Ovary (tissue), 9 donors: Measurements from ENCODE around the gene DUT. TPM values are rescaled to one million over a fixed set of nuclear protein-coding genes. Genes with fewer than 3 reads are reported as not detected.

Experiments
- DNase-seq, 5 donors: peaks; one replicate each; pipeline ENCODE4 v3.0.0-alpha.2; 2019 to 2020
- H3K27ac ChIP-seq, 2 donors: fragments of 200-600 bp; one replicate each; pipeline versions ENCODE4 v1.5.1 to v1.8.0; 2019 to 2022
- H3K27me3 ChIP-seq: fragments of 200-600 bp; one replicate; pipeline ENCODE4 v1.8.0; 2022
- H3K36me3 ChIP-seq: fragments of 200-600 bp; sonication (generic); one replicate; pipeline ENCODE4 v1.5.1; 2019
- H3K4me1 ChIP-seq: one replicate; pipeline ENCODE4 v1.8.1; 2013; ENCODE audit warnings: mild to moderate bottlenecking, moderate library complexity; ENCODE audit not compliant: insufficient read depth
- H3K4me3 ChIP-seq: fragments of 200-600 bp; sonication (generic); one replicate; pipeline ENCODE4 v1.5.1; 2017
- H3K9me3 ChIP-seq, 2 donors: fragments of 200-600 bp in 1 of 2; sonication (generic) in 1 of 2; one replicate each; pipeline versions ENCODE4 v1.5.1 to v1.8.1; 2013 to 2019; ENCODE audit warnings: mild to moderate bottlenecking in 1 of 2, moderate library complexity in 1 of 2
- EP300 ChIP-seq: sonication (generic); formaldehyde crosslinking; IDR thresholded peaks from one replicate; pipeline ENCODE4 v1.6.1; 2017; ENCODE audit warnings: antibody characterized with exemption
- POLR2A ChIP-seq: fragments of 450-650 bp; IDR thresholded peaks from one replicate; pipeline ENCODE4 v1.6.1; 2017; ENCODE audit warnings: antibody characterized with exemption, mild to moderate bottlenecking, moderate library complexity
- WGBS, 3 donors: extraction: QIAGEN DNeasy Blood & Tissue Kit in 1 of 3; methylation state at CpG; one replicate each; pipeline versions ENCODE4 v1.1.5 to v1.1.7; 2013 to 2017; 5-methylcytosine and 5-hydroxymethylcytosine counted together
- intact Hi-C, 4 donors: fragments of 100-400 bp; cut with DNase I; formaldehyde crosslinking; loops; one replicate each; pipeline versions ENCODE4 v1.11.0 to v1.15.1; 2022 to 2023
- polyA plus RNA-seq, 2 donors: library from polyadenylated mRNA; stranded (reverse); fragments of 200-250 nt in 1 of 2; fragments of 350-450 nt in 1 of 2; fragmentation: Illumina TruSeq in 1 of 2; extraction: RNeasy Lipid Tissue Mini Kit (QIAGEN cat#74804) in 1 of 2; gene quantifications; one replicate each; pipeline ENCODE4 v1.2.3, GENCODE V29; 2013 to 2014
- total RNA-seq, 7 donors: library from RNA; depleted of rRNA in 2 of 7; stranded (reverse); fragments of >200 nt in 2 of 7; fragmentation: NEBNext Ultra II Directional in 3 of 7; extraction: Animal tissue kit (Norgen Biotek cat#: 25700) in 3 of 7; gene quantifications; one replicate each; pipeline versions ENCODE4 v1.1.0 to v1.2.4, GENCODE V29; 2016 to 2023
- TF ChIP-seq, protein P1 (sequence below), 3 donors: fragments of 450-650 bp in 2 of 3; fragments of 200-600 bp in 1 of 3; IDR thresholded peaks; one replicate each; pipeline versions ENCODE4 v1.5.1 to v1.8.0; 2016 to 2022; ENCODE audit warnings: antibody characterized with exemption in 3 of 3, mild to moderate bottlenecking in 1 of 3
- donor health status: DM: no; HTN: no; CAD: no; lungs with moderate emphysema.
- donor health status: DM: no; HTN: no; CAD: no.
- donor health status: Bipolar disorder and iron deficiency.
- donor health status: DM: yes; HTN: yes; CAD: no.
- donor health status: DM: no; HTN: no; CAD: no.
- donor health status: DM: yes; HTN: yes; CAD: no.

Gene DUT
- total and polyA plus RNA-seq, 9 donors, result 63.1 to 131 (median 84.1) TPM

DNA sequence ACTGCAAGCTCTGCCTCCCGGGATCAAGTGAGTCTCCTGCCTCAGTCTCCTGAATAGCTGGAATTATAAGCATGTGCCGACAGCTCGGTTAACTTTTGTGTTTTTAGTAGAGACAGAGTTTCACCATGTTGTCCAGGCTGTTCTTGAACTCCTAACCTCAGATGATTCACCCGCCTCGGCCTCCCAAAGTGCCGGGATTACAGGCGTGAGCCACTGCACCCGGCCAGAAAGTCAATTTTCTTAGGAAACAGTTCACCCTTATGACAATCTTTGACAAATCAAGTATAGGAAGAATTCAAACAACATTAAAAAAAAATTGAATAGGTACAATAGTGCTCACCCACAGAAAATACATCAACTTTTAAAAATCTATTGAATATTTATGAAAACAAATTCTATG, 23.6 kb upstream of the DUT start:
- intact Hi-C loops, result no loop called here
- no peak for DNase-seq

DNA sequence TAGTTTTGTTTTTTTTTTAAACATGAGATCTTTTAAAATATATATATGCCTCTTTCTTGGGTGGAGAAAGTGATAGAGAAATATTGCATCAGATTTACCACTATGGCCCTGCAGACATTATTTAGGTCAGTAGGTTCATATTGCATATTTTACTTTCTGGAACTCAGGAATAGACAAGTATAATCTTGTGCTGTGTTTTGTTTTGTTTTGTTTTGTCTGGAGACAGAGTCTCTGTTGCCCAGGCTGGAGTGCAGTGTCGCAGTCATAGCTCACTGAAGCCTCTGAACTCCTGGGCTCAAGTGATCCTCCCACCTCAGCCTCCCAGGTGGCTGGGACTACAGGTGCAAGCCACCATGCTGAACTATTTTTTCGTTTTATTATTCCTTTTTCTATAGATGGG, 21.5 kb upstream of the DUT start:
- 45 to 68% (median 67%) methylated on average over 2 of the region's 2 CpGs for WGBS, 3 donors
- Histone ChIP-seq H3K36me3 (no peaks in the 10 kb centered on the region), H3K4me3 (no peak overlapping the region), H3K27ac (no peak overlapping the region), H3K9me3 (no peaks in the 10 kb centered on the region), H3K4me1 (no peaks in the 10 kb centered on the region), H3K27me3 (no peaks in the 10 kb centered on the region)
- no peak for DNase-seq
- TF ChIP-seq EP300 (no peak), POLR2A (no peak)
- TF ChIP-seq, protein P1, sequence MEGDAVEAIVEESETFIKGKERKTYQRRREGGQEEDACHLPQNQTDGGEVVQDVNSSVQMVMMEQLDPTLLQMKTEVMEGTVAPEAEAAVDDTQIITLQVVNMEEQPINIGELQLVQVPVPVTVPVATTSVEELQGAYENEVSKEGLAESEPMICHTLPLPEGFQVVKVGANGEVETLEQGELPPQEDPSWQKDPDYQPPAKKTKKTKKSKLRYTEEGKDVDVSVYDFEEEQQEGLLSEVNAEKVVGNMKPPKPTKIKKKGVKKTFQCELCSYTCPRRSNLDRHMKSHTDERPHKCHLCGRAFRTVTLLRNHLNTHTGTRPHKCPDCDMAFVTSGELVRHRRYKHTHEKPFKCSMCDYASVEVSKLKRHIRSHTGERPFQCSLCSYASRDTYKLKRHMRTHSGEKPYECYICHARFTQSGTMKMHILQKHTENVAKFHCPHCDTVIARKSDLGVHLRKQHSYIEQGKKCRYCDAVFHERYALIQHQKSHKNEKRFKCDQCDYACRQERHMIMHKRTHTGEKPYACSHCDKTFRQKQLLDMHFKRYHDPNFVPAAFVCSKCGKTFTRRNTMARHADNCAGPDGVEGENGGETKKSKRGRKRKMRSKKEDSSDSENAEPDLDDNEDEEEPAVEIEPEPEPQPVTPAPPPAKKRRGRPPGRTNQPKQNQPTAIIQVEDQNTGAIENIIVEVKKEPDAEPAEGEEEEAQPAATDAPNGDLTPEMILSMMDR (IDR thresholded peaks at IDR 0.05), result no peak
- intact Hi-C loops, result loop anchor here in 1 of 4 donors (5.0 kb wide), 1 partner anchor 532 kb away; no protein-coding TSS in a partner anchor

More for the DNA sequence above, 23.6 kb upstream of the DUT start:
- TF ChIP-seq, protein P1 (IDR thresholded peaks at IDR 0.05), result no peak
- no peak for TF ChIP-seq POLR2A
- no peak for TF ChIP-seq EP300
- WGBS, 3 donors, result 31 to 56% (median 50%) methylated on average over 8 of the region's 8 CpGs
- no peaks in the 10 kb centered on the region for H3K4me1 ChIP-seq
- no peaks in the 10 kb centered on the region for H3K27me3 ChIP-seq
- H3K9me3 ChIP-seq, result no peaks in the 10 kb centered on the region
- H3K36me3 ChIP-seq, result no peaks in the 10 kb centered on the region
- no peak overlapping the region for H3K27ac ChIP-seq
- H3K4me3 ChIP-seq, result no peak overlapping the region

DNA sequence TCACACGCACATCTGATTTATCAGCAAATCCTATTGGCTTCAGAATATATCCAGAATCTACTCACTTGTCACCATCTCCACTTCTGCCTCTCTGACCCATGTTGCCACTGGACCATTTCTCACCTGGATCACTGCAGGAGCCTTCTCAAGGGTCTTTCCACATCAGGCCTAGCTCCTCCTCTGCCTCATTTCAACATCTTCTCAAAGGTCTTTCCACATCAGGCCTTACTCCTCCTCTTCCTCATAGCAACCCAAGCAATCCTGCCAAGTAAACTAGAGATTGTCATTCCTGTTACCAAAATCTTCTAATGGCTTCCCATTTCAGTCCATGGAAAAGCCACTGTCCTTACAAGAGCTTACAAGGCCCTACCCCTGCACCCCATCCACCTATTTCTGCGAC, 18.0 kb upstream of the DUT start:
- Histone ChIP-seq H3K4me3 (no peak overlapping the region), H3K27me3 (no peaks in the 10 kb centered on the region), H3K36me3 (no peaks in the 10 kb centered on the region), H3K9me3 (no peaks in the 10 kb centered on the region), H3K4me1 (no peaks in the 10 kb centered on the region), H3K27ac (no peak overlapping the region)
- intact Hi-C loops, result loop anchor here in 1 of 4 donors (5.0 kb wide), 1 partner anchor 536 kb away; no protein-coding TSS in a partner anchor
- TF ChIP-seq POLR2A (no peak), EP300 (no peak)
- TF ChIP-seq, protein P1 (IDR thresholded peaks at IDR 0.05), result no peak
- 92 to 94% (median 93%) methylated on average over 2 of the region's 2 CpGs for WGBS, 3 donors
- DNase-seq, result no peak

DNA sequence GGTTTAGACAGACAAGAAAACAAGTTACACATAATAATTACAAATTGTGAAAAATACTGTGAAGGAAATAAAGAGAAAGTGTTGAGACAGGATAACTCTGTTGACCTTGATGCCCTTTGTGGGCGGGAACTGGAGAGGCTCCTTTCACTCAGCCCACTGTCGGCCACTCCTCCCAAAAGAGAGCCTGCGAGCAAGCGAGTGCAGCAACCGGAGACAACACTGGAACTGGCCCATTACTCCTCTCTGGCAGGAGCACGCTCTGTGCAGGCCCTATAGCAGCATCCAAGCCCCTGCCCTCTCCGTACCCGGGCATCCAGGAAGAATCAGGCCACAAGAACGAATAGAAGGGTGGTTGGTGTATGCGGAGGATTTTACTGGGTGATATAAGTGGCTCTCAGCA, 16.2 kb upstream of the DUT start:
- TF ChIP-seq EP300, result no peak
- no peak for TF ChIP-seq POLR2A
- TF ChIP-seq, protein P1 (IDR thresholded peaks at IDR 0.05), result no peak
- Histone ChIP-seq H3K36me3 (no peaks in the 10 kb centered on the region), H3K4me1 (no peaks in the 10 kb centered on the region), H3K27ac (no peak overlapping the region), H3K27me3 (no peaks in the 10 kb centered on the region), H3K4me3 (no peak overlapping the region), H3K9me3 (no peaks in the 10 kb centered on the region)
- DNase-seq, result no peak
- intact Hi-C loops, result no loop called here
- 68 to 84% (median 79%) methylated on average over 10 of the region's 10 CpGs for WGBS, 3 donors
